HFFc6 (cell line): Measurements from ENCODE around the gene ULK1. TPM values are rescaled to one million over a fixed set of nuclear protein-coding genes. Genes with fewer than 3 reads are reported as not detected.

Experiments used
- DNase-seq: peaks from one replicate; pipeline ENCODE4 v3.0.0-alpha.2; 2018
- H3K27ac Mint-ChIP-seq: 2 replicates; pipeline ENCODE4 v1.8.0; 2020; ENCODE audit warnings: mild to moderate bottlenecking, mixed read lengths
- H3K27me3 Mint-ChIP-seq: 2 replicates; pipeline ENCODE4 v1.8.0; 2021; ENCODE audit warnings: mild to moderate bottlenecking, moderate library complexity, mixed read lengths; ENCODE audit not compliant: insufficient read depth
- H3K36me3 Mint-ChIP-seq: 2 replicates; pipeline ENCODE4 v1.8.0; 2021; ENCODE audit warnings: low read depth, mixed read lengths
- H3K4me1 Mint-ChIP-seq: 2 replicates; pipeline ENCODE4 v1.8.0; 2020; ENCODE audit warnings: low read depth, mixed read lengths
- H3K4me3 Mint-ChIP-seq: 2 replicates; pipeline ENCODE4 v1.8.0; 2020; ENCODE audit warnings: mild to moderate bottlenecking, moderate library complexity, mixed read lengths
- H3K9me3 Mint-ChIP-seq: 2 replicates; pipeline ENCODE4 v1.8.0; 2020; ENCODE audit warnings: mild to moderate bottlenecking, mixed read lengths
- CTCF ChIP-seq: fragments of 200-600 bp; sonication (generic); IDR thresholded peaks from 2 replicates; pipeline ENCODE4 v1.5.0; 2021; ENCODE audit warnings: antibody characterized with exemption, mild to moderate bottlenecking
- total RNA-seq, 6 experiments: library from RNA; stranded (reverse); fragmentation: NEBNext Ultra II Directional; extraction: Animal tissue kit (Norgen Biotek cat#: 25700); gene quantifications; 2 replicates in 1 of 6; 3 replicates in 5 of 6; pipeline ENCODE4 v1.2.3, GENCODE V29; 2021

ULK1 gene
- total RNA-seq, 6 experiments from 2014 or later = 21.4 to 35.0 (median 25.5) TPM

GRCh38 chr12:131908092-131909080, 14.0 kb downstream of the ULK1 start:
- no peak for TF ChIP-seq CTCF
- H3K36me3 Mint-ChIP-seq = no peaks in the 10 kb centered on the region
- DNase-seq = no peak
- H3K4me1 Mint-ChIP-seq = peaks cover 12% of the 10 kb centered on the region
- H3K27ac Mint-ChIP-seq = no peak overlapping the region
- peaks cover 2% of the 10 kb centered on the region for H3K27me3 Mint-ChIP-seq
- no peaks in the 10 kb centered on the region for H3K9me3 Mint-ChIP-seq
- H3K4me3 Mint-ChIP-seq = no peak overlapping the region

- no peak for DNase-seq
- Mint-ChIP-seq H3K27me3 (peaks cover 2% of the 10 kb centered on the region), H3K36me3 (no peaks in the 10 kb centered on the region), H3K27ac (no peak overlapping the region), H3K4me1 (peaks cover 12% of the 10 kb centered on the region), H3K4me3 (no peak overlapping the region), H3K9me3 (no peaks in the 10 kb centered on the region)
- TF ChIP-seq CTCF = no peak
These were observed 14.8 kb downstream of the ULK1 start for GRCh38 chr12:131909081-131909751.

- Mint-ChIP-seq H3K36me3 (no peaks in the 10 kb centered on the region), H3K9me3 (no peaks in the 10 kb centered on the region), H3K4me1 (peaks cover 12% of the 10 kb centered on the region), H3K27ac (no peak overlapping the region), H3K4me3 (no peak overlapping the region), H3K27me3 (peaks cover 2% of the 10 kb centered on the region)
- DNase-seq = no peak
- TF ChIP-seq CTCF = no peak
These were observed 15.4 kb downstream of the ULK1 start for GRCh38 chr12:131909752-131910219.

GRCh38 chr12:131910302-131911027, 16.0 kb downstream of the ULK1 start:
- no peak for DNase-seq
- Mint-ChIP-seq H3K4me1 (peaks cover 12% of the 10 kb centered on the region), H3K4me3 (no peak overlapping the region), H3K9me3 (no peaks in the 10 kb centered on the region), H3K36me3 (no peaks in the 10 kb centered on the region), H3K27ac (no peak overlapping the region), H3K27me3 (peaks cover 2% of the 10 kb centered on the region)
- no peak for TF ChIP-seq CTCF

GRCh38 chr12:131911028-131911650, 16.7 kb downstream of the ULK1 start:
- H3K4me3 Mint-ChIP-seq = no peak overlapping the region
- TF ChIP-seq CTCF = no peak
- H3K27me3 Mint-ChIP-seq = no peaks in the 10 kb centered on the region; the same call in 1 of the 2 replicates
- H3K9me3 Mint-ChIP-seq = no peaks in the 10 kb centered on the region
- no peaks in the 10 kb centered on the region for H3K36me3 Mint-ChIP-seq
- no peak overlapping the region for H3K27ac Mint-ChIP-seq
- H3K4me1 Mint-ChIP-seq = peaks cover 12% of the 10 kb centered on the region
- no peak for DNase-seq
